ENCODE results near the gene SORBS2. TPM values are rescaled to one million over a fixed set of nuclear protein-coding genes. Genes with fewer than 3 reads are reported as not detected.

The SORBS2 gene
- total and polyA plus RNA-seq, 12 donors, result 175 to 3,169 (median 1,523) TPM

GRCh38 chr4:185723631-185724260 lies 88.2 kb downstream of the SORBS2 start:
- intact Hi-C loops (cut with DNase I), result no loop called here
- DNase-seq, result no peak

GRCh38 chr4:185722029-185722316 lies 90.0 kb downstream of the SORBS2 start:
- DNase-seq, result no peak
- 39 to 44% methylated on average over 3 of the region's 3 CpGs for WGBS, 2 donors
- no peak for TF ChIP-seq CTCF (IDR thresholded peaks at IDR 0.05)
- no peaks in the 10 kb centered on the region for H3K9me3 ChIP-seq
- intact Hi-C loops (cut with DNase I), result no loop called here
- H3K4me1 ChIP-seq, result peaks cover 4 to 96% (median 52%) of the 10 kb centered on the region in 9 donors
- ATAC-seq, result peak in 1 of 8 donors; percentile 12
- no peak overlapping the region for H3K4me3 ChIP-seq
- no peaks in the 10 kb centered on the region for H3K36me3 ChIP-seq
- H3K27ac ChIP-seq, result peak overlapping the region in 8 of 10 donors; percentile 5 to 49 (median 42)
- H3K27me3 ChIP-seq, result no peaks in the 10 kb centered on the region

More at GRCh38 chr4:185723631-185724260, 88.2 kb downstream of the SORBS2 start:
- TF ChIP-seq CTCF (IDR thresholded peaks at IDR 0.05), result no peak
- peak in 4 of 8 donors; percentile 26 to 51 (median 39) for ATAC-seq
- 21 to 25% methylated on average over 6 of the region's 6 CpGs for WGBS, 2 donors
- peaks cover 4 to 96% (median 46%) of the 10 kb centered on the region in 9 donors for H3K4me1 ChIP-seq
- H3K27me3 ChIP-seq, result no peaks in the 10 kb centered on the region
- peak overlapping the region in 8 of 10 donors; percentile 1 to 75 (median 22) for H3K27ac ChIP-seq
- no peak overlapping the region for H3K4me3 ChIP-seq
- peaks cover 0 to 1% (median 0%) of the 10 kb centered on the region in 9 donors for H3K36me3 ChIP-seq
- H3K9me3 ChIP-seq, result no peaks in the 10 kb centered on the region

DNA sequence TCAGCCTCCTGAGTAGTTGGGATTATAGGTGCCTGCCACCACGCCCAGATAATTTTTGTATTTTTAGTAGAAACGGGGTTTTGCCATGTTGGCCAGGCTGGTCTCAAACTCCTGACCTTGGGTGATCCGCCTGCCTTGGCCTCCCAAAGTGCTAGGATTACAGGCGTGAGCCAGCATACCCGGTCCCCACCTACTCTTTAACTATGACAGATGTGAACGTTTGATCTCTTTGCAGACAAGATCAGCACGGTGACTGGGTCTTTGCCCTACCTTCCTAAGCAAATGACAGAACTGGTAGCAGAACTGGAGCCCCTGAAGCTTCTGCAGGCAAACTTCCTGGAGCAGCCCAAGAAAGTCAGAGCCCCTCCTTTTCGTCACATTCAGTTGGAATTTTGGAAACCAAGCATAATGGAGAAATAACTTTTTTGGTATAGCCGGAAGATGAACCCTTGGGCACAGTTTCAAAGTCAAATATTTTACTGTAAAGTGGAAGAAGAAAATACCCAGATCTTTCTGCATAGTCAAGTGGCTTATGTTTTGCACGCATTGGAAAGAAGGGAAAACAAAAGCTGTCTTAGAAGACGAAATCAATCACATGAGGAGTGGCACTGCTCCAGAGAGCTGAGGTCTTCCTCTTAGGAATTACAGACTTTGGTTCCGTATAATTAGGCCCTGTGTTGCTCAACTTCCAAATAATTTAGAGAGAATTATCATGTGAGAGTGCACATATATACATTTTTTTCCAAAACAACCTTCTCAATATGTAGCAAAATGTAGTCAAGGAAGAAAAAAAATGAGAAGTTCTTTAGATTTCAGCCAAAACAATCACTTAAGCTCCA lies 90.6 kb downstream of the SORBS2 start:
- H3K9me3 ChIP-seq, result no peaks in the 10 kb centered on the region
- no peak for DNase-seq
- no peaks in the 10 kb centered on the region for H3K27me3 ChIP-seq
- no peak for ATAC-seq
- peaks cover 9 to 96% (median 52%) of the 10 kb centered on the region in 9 donors for H3K4me1 ChIP-seq
- 50 to 51% methylated on average over 12 of the region's 12 CpGs for WGBS, 2 donors
- H3K27ac ChIP-seq, result peak overlapping the region in 8 of 10 donors; percentile 5 to 49 (median 42)
- H3K4me3 ChIP-seq, result no peak overlapping the region
- TF ChIP-seq CTCF (IDR thresholded peaks at IDR 0.05), result no peak
- intact Hi-C loops (cut with DNase I), result no loop called here
- H3K36me3 ChIP-seq, result no peaks in the 10 kb centered on the region

DNA sequence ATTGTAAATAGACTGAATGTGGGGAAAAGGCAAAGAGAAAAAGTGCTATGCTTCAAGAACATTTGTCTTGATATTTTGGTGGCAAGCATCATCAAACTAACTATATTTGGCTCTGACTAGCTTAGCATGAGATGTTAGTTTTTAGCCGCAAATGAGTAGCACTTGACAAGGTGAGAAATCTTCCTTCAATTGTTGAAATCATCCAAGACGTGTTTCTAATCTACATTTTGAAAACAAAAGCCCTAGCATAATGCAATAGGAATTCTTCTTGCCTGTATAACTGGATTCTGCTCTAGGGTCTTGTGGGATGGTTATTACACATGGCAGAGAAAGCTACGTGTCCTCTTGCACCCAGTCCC lies 92.5 kb downstream of the SORBS2 start:
- Histone ChIP-seq H3K27ac (peak overlapping the region in 1 of 10 donors; percentile 34), H3K27me3 (no peaks in the 10 kb centered on the region), H3K4me1 (peaks cover 9 to 96% (median 56%) of the 10 kb centered on the region in 9 donors), H3K9me3 (no peaks in the 10 kb centered on the region), H3K36me3 (no peaks in the 10 kb centered on the region), H3K4me3 (no peak overlapping the region)
- 46 to 61% methylated on average over 3 of the region's 3 CpGs for WGBS, 2 donors
- intact Hi-C loops (cut with DNase I), result no loop called here
- no peak for TF ChIP-seq CTCF (IDR thresholded peaks at IDR 0.05)
- no peak for ATAC-seq
- no peak for DNase-seq

All from heart right ventricle (tissue), 16 donors.